HG02970 (cell line): ENCODE measurements around the gene SPRYD4.

Source experiments
- ATAC-seq: cut with Tn5 transposase; IDR thresholded peaks from one replicate; pipeline ENCODE4 v1.9.1; 2021; ENCODE audit warnings: mild to moderate bottlenecking, moderate library complexity, moderate number of reproducible peaks; ENCODE audit not compliant: unreplicated experiment, low FRiP score

Gene SPRYD4

GRCh38 chr12:56520048-56520447 lies 51.7 kb downstream of the SPRYD4 start:
- no peak for ATAC-seq

- no peak for ATAC-seq
These were observed 52.1 kb downstream of the SPRYD4 start for GRCh38 chr12:56520506-56520905.

GRCh38 chr12:56521209-56521589 lies 52.8 kb downstream of the SPRYD4 start:
- no peak for ATAC-seq

- ATAC-seq: no peak
These were observed 53.4 kb downstream of the SPRYD4 start, which contains the start of gene RBMS2 for GRCh38 chr12:56521590-56522371. Gene RBMS2, plus strand, starts transcription at chr12:56521820. Its CDS starts 204 bp downstream, at chr12:56522024.

- ATAC-seq: no peak
These were observed 54.2 kb downstream of the SPRYD4 start for GRCh38 chr12:56522411-56523193.

GRCh38 chr12:56528846-56529245 lies 60.5 kb downstream of the SPRYD4 start:
- ATAC-seq: no peak
